ENCODE results near the gene MCFD2.

DNA sequence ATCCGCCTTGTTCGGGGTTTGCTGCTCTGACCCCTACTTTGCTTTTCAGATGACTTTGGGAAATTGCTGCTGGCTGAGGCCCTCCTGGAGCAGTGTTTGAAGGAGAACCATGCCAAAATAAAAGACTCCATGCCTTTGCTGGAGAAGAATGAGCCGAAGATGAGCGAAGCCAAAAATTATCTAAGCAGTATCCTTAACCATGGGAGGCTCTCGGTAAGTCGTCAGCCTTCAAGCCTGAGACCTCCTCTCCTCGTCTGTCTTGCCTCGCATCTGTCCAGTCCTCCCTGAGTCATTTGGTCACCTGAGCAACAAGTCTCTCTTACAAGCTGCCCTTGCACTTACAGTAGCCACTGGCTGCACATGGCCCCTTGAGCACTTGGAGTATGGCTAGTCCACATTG is 34.7 kb upstream of the MCFD2 start:
- no peak for TF ChIP-seq CTCF (IDR thresholded peaks at IDR 0.05)
- no peak for TF ChIP-seq EZH2phosphoT487 (IDR thresholded peaks at IDR 0.05)
- no peak for TF ChIP-seq EZH2 (IDR thresholded peaks at IDR 0.05)

All from neural progenitor cell (in vitro differentiated cells).